ENCODE results near the gene HSF5.
"Not testable (repeated sequence)": the region's sequence is repeated elsewhere in the genome, so short reads cannot be mapped to it uniquely, and the experiment has no call there.

The HSF5 gene

DNA sequence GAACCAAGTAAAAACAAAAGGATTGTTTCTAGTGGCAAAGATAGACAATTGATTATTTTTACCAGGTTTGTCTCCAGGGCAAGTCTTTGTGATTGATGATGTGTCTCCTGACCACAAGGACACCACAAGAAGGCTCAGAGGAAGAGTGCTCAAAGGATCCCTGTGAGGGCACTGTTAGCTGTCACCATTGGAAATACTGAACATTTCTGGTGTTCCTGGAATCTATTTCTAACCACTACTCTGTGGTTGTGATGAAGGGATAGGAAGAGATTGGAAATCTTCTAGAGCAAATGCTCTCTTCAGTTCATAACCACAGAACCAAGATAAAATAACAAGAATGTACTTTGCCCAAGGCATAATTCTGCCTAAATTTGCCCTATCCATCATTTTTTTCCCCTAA, 86.2 kb downstream of the HSF5 start:
- DNase-seq (ENCODE audit: low spot score): no peak
- TF ChIP-seq, protein P1, sequence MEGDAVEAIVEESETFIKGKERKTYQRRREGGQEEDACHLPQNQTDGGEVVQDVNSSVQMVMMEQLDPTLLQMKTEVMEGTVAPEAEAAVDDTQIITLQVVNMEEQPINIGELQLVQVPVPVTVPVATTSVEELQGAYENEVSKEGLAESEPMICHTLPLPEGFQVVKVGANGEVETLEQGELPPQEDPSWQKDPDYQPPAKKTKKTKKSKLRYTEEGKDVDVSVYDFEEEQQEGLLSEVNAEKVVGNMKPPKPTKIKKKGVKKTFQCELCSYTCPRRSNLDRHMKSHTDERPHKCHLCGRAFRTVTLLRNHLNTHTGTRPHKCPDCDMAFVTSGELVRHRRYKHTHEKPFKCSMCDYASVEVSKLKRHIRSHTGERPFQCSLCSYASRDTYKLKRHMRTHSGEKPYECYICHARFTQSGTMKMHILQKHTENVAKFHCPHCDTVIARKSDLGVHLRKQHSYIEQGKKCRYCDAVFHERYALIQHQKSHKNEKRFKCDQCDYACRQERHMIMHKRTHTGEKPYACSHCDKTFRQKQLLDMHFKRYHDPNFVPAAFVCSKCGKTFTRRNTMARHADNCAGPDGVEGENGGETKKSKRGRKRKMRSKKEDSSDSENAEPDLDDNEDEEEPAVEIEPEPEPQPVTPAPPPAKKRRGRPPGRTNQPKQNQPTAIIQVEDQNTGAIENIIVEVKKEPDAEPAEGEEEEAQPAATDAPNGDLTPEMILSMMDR (IDR thresholded peaks at IDR 0.05; ENCODE audit: borderline replicate concordance, control extremely low read depth, extremely low read depth, insufficient read depth, missing control alignments): no peak
- in situ Hi-C loops (cut with MboI; ENCODE audit: low sequenced_read_pairs, unreplicated experiment): no loop called here

DNA sequence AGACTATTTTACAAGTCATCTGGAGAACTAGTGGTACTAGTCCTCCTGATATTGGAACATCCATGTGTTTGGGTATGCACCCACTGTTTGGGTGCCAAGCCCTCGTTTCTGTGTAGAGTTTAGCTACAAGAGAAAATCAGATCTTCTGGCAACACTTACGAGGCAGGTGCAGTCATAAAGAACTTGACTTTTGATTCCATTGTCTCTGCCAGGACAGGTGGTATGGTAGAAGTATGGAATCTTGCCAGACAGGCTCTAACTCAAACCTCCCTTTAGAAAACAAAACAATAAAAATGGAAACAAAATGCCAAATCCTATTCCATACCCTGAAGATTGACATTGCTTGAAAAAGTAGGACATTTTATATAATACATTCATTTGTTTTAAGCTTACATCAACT, 86.9 kb downstream of the HSF5 start:
- in situ Hi-C loops (cut with MboI; ENCODE audit: low sequenced_read_pairs, unreplicated experiment): no loop called here
- TF ChIP-seq, protein P1 (IDR thresholded peaks at IDR 0.05; ENCODE audit: borderline replicate concordance, control extremely low read depth, extremely low read depth, insufficient read depth, missing control alignments): no peak
- no peak for DNase-seq (ENCODE audit: low spot score)

DNA sequence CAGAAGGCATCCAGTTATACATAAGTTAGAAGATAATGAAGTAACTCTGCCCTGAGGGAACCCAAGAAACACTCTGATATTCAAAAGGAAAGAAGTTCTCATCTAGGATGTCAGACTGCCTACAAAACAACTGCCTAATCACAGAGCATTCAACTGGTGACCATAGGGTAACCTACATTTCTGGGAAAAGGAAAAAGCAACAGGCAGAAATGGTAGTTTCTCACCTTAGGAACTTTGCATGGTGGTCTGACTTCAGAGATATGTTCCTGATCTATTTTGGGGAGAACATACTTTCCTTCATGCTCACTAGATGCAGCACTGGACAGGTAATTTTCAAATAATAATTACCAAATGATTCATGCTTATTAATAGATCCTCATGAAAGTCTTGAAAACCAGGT, 87.4 kb downstream of the HSF5 start:
- in situ Hi-C loops (cut with MboI; ENCODE audit: low sequenced_read_pairs, unreplicated experiment): no loop called here
- no peak for DNase-seq (ENCODE audit: low spot score)
- TF ChIP-seq, protein P1 (IDR thresholded peaks at IDR 0.05; ENCODE audit: borderline replicate concordance, control extremely low read depth, extremely low read depth, insufficient read depth, missing control alignments): no peak

DNA sequence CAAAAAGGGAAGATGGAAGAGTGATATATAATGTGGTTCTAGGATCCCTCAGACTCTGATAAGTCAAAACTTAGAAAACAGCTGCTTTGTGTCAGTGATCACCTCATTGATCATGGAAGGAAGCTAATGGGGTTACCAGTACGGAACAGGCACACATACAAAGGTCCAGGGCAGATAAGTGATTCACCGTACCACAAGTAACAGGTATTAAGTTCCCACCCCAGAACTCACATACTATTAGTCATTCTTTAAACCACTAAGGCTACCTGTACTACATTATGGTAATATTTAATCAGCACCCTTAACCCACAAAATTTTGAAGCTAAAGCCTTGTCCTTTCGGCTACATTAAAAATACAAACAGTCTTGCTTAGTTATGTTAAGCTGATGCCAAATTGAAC, 88.2 kb downstream of the HSF5 start:
- TF ChIP-seq, protein P1 (IDR thresholded peaks at IDR 0.05; ENCODE audit: borderline replicate concordance, control extremely low read depth, extremely low read depth, insufficient read depth, missing control alignments): no peak
- in situ Hi-C loops (cut with MboI; ENCODE audit: low sequenced_read_pairs, unreplicated experiment): no loop called here
- DNase-seq (ENCODE audit: low spot score): no peak

DNA sequence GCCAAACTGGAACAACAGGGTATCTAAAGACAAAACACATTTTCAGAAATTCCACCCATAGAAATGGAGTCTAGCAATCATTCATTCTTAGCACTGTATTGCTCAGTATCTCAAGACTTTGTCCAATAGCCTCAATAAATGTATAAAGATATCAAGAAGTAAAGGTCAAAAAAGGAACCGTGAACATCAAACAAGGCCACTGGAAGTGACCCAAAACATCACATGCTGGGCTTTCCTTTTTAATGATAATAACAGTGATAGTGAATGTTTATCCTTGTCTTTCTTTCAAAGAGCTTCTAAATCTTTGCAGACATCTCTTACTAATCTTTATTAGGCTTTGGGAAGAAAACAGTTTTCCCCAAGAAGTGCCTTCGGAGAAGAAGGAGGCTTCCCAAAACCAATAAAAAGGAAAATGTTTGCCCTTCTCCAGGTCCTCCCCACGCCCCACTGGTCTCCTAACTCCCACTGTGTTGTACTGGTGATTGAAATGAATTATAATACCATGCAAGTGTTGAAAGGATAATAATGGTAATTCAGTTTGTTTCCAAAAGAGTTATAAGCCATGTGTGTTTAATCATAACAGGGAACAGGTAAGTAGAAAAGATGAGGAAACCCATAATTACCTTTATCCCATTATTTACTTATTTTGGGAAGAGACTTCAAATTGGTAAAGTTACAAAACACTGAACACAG, 89.5 kb downstream of the HSF5 start:
- in situ Hi-C loops (cut with MboI; ENCODE audit: low sequenced_read_pairs, unreplicated experiment): no loop called here
- DNase-seq (ENCODE audit: low spot score): no peak
- TF ChIP-seq, protein P1 (IDR thresholded peaks at IDR 0.05; ENCODE audit: borderline replicate concordance, control extremely low read depth, extremely low read depth, insufficient read depth, missing control alignments): no peak

DNA sequence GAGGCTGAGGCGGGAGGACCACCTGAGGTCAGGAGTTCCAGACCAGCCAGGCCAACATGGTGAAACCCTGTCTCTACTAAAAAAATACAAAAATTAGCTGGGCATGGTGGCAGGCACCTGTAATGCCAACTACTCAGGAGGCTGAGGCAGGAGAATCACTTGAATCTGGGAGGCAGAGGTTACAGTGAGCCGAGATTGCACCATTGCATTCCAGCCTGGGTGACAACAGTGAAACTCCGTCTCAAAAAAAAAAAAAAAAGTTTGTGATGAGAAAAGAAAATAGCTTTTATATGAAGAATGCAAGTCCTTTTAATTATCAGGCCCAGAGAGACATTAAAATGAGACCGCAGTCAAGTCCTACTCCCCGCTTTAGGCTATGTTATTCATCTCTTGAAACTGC, 90.8 kb downstream of the HSF5 start:
- in situ Hi-C loops (cut with MboI; ENCODE audit: low sequenced_read_pairs, unreplicated experiment); DNase-seq (ENCODE audit: low spot score): not testable (repeated sequence)

DNA sequence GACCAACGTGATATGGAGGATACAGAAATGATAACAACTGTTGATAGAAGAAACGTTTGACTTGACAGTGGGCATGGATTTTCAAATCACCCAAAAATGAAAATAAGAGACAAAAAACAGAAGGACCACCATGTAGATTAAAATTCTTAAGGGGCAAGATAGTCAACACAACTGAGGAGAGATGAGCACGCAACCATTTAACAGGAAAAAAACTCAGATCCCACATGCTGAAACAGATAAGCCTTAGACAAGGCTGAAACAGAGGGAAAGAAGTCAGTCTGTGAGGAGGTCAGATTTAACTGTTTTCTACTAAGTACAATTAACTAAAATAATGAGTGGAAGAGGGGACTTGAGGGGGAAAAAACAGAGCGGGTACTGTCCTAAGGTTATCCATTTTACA, 92.0 kb downstream of the HSF5 start:
- in situ Hi-C loops (cut with MboI; ENCODE audit: low sequenced_read_pairs, unreplicated experiment): no loop called here
- DNase-seq (ENCODE audit: low spot score): no peak
- TF ChIP-seq, protein P1 (IDR thresholded peaks at IDR 0.05; ENCODE audit: borderline replicate concordance, control extremely low read depth, extremely low read depth, insufficient read depth, missing control alignments): no peak

Data from GM13976 (cell line).